GM10266 (cell line): ENCODE results near the gene UTP14A.
"Not testable (repeated sequence)": the region's sequence is repeated elsewhere in the genome, so short reads cannot be mapped to it uniquely, and the experiment has no call there.

Experiments used
- DNase-seq: peaks from one replicate; pipeline ENCODE4 v3.0.0; 2012; ENCODE audit errors: extremely low spot score
- CTCF ChIP-seq: IDR thresholded peaks from 2 replicates; pipeline ENCODE4 v1.5.1; 2012; ENCODE audit warnings: mild to moderate bottlenecking, low read depth; ENCODE audit not compliant: control insufficient read depth, insufficient read depth; ENCODE audit errors: missing control alignments

UTP14A gene

GRCh38 chrX:129905787-129906580, at the start of gene UTP14A:
UTP14A (plus strand) TSS chrX:129906164; CDS start chrX:129906211, 47 bp downstream.
- no peak for TF ChIP-seq CTCF
- DNase-seq = peak; percentile 67

- not testable (repeated sequence) for DNase-seq
Observed at GRCh38 chrX:129859134-129859533, 46.8 kb upstream of the UTP14A start.

- not testable (repeated sequence) for DNase-seq
Observed at GRCh38 chrX:129866321-129866720, 39.6 kb upstream of the UTP14A start.

GRCh38 chrX:129872524-129872923, 33.4 kb upstream of the UTP14A start:
- no peak for DNase-seq
- TF ChIP-seq CTCF = no peak

- DNase-seq = no peak
- TF ChIP-seq CTCF = no peak
Observed at GRCh38 chrX:129875669-129876068, 30.3 kb upstream of the UTP14A start.

- TF ChIP-seq CTCF = no peak
- DNase-seq = no peak
Observed at GRCh38 chrX:129876771-129877305, 29.1 kb upstream of the UTP14A start.

- no peak for DNase-seq
- no peak for TF ChIP-seq CTCF
Observed at GRCh38 chrX:129877401-129877800, 28.6 kb upstream of the UTP14A start.

- DNase-seq = no peak
- no peak for TF ChIP-seq CTCF
Observed at GRCh38 chrX:129900054-129900453, 5.9 kb upstream of the UTP14A start.
